ENCODE measurements around the gene PRCD.
A peak's percentile ranks its signal among the peaks of the same experiment; 100 is the strongest.

DNA sequence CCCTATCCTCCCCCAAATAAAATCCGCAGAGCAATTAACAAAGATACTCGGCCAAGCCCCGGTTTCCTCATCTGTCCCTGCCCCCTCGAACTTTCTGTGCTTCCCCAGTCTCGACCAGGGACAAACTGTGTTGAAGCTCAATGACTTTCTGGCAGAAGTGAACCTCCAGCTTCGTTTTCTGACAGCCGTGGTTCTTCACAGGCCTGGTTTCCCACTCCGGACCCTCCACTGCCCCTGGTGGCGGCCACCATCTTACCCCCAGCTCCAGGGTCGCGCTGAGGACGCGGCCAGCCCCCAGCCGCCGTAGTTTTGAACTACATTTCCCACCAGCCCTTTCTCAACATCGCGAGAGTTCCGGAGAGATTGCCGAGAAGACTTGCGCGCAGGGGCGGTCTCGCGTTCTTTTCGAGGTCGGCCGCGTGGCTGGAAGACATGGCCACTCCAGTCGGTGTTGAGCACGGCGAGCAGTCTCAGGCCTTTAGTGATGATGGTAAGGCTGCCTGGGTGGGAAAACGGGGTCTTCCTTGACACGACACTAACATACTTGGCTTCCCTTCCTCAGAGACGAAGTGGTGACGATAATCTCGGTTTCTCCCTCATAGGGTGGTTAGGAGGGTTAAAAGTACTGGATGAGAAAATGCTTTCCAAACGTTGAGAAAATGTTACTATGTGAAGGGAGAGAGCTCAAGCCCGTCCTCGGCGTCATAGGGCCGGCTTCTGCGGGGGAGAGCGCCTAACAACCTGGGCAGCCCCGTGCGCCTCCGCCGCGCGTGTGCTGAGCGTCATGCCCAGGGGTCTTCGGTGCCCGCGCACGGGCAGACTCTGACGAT, 17.7 kb downstream of the PRCD start:
- TF ChIP-seq, protein P1, sequence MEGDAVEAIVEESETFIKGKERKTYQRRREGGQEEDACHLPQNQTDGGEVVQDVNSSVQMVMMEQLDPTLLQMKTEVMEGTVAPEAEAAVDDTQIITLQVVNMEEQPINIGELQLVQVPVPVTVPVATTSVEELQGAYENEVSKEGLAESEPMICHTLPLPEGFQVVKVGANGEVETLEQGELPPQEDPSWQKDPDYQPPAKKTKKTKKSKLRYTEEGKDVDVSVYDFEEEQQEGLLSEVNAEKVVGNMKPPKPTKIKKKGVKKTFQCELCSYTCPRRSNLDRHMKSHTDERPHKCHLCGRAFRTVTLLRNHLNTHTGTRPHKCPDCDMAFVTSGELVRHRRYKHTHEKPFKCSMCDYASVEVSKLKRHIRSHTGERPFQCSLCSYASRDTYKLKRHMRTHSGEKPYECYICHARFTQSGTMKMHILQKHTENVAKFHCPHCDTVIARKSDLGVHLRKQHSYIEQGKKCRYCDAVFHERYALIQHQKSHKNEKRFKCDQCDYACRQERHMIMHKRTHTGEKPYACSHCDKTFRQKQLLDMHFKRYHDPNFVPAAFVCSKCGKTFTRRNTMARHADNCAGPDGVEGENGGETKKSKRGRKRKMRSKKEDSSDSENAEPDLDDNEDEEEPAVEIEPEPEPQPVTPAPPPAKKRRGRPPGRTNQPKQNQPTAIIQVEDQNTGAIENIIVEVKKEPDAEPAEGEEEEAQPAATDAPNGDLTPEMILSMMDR (IDR thresholded peaks at IDR 0.05): peak; percentile 35 to 67 (median 42)
- peak; percentile 75 for TF ChIP-seq POLR2A (IDR thresholded peaks at IDR 0.05)

All from right lobe of liver (tissue), 4 donors.